GM10266 (cell line): Measurements from ENCODE around the gene PREX1.

Experiments used
- DNase-seq: peaks from one replicate; pipeline ENCODE4 v3.0.0; 2012; ENCODE audit errors: extremely low spot score
- CTCF ChIP-seq: IDR thresholded peaks from 2 replicates; pipeline ENCODE4 v1.5.1; 2012; ENCODE audit warnings: mild to moderate bottlenecking, low read depth; ENCODE audit not compliant: control insufficient read depth, insufficient read depth; ENCODE audit errors: missing control alignments

PREX1 gene

GRCh38 chr20:48740712-48741111 is 87.1 kb downstream of the PREX1 start:
- TF ChIP-seq CTCF: no peak
- DNase-seq: peak; percentile 65

DNA sequence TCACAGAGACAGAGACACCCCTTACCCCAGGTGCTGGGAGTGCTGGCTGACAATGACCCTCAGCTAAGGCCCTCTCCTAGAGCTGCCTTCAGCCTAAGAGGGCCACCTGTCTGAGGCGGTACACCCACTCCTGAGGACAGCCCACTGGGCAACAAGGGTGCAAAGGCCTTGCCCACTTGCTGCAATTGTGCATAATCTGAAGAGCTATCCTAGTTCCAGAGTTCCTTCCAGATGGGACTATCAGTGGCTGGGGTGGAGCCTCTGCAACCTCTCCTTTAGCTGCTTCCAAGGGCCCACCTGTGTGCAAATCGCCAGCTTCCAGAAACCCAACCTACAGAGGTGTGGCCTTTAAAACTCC is 87.5 kb downstream of the PREX1 start:
- no peak for TF ChIP-seq CTCF
- no peak for DNase-seq

DNA sequence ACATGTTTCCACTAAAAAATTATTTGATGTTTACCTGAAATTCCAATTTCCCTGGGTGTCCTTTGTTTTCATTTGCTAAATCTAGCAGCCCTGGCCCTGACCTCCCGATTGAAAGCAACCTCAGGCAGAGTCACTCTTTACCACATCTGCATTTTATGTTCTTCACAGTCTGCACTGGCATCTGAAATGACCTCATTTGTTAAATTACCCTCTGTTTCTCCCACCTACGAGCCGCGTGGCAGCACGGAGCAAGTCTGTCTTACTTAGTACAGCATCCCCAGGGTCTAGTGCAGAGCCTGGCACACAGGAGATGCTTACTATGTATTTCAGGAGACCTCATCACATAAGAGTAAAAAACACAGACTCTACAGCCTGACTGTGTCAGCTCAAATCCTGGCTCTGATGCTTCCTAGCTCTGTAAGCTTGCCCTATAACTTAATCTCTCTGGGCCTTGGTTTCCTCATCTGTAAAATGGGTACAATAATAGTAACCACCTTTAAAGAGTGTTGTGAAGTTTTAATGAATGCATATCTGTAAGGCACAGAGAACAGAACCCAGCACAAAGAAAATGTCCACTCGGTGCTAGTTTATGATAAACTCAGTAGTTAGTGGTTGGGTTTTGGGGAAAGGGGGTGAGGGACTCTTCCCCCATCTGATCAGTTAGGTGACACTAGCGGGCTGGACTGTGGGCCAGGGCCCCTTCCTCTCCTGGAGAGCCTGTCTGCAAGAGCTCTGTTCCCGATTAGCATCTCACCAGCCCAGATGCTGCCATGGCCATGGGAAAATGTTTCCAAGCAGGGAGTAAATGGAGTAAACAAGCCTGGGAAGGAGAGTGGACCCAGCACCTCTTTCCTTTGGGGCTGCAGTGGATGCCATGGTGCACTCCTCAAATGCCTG is 88.2 kb downstream of the PREX1 start:
- no peak for TF ChIP-seq CTCF
- no peak for DNase-seq

DNA sequence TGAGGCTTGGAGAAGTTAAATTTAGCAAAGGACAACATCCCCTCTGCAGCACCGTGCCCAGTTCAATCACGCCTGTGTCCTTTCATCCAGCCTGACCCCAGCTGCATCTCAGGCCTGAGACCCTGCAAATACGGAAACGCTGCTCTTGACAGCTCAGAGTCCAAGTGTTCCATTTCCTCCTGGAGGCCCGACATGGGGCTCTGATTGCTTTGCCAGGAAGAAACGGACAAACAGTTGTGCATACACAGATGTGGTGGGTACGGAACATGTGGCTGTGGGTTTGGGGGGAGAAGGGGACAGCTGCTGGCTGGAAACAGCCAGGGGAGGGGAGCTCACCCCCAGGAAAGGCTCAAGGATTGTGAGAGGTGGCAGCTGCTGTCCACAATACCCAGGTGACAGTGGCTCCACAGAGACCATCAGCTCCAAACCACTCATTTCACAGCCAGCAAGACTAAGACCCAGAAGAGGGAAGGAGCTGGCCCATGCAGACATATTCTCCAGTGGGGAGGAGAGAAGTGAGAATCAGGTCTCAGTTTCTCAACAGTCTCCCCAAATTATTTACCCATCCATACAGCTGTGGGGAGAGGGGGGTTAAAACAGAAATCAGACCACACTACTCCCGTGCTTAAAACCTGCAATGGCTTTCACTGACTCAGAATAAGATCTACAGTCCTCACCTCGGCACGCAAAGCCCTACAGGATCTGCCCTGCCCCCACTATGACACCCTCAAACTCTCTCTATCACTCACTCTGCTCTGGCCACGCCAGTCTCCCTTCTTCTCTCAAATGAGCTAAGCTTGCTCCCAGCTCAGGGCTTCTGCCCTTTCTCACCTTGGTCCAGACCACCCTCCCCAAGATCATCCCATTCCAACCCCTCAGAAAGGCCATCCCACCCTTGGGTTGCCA is 89.1 kb downstream of the PREX1 start:
- no peak for TF ChIP-seq CTCF
- peak; percentile 76 for DNase-seq

DNA sequence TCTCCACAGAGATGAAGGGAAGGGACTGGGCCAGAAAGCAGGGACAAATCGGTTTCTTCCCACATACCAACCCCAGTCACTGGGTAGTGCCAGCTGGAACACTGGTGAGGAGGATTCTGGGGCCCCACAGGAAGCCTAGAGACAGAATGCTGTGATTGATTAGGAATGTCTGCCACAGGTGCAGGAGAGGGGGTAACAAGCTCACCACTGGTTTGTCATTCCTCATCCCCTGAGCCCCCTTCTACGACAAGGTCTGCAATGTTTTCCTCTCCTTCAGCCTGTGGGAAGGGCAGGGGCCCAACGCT is 89.8 kb downstream of the PREX1 start:
- DNase-seq: no peak
- TF ChIP-seq CTCF: no peak

GRCh38 chr20:48737434-48738093 is 90.2 kb downstream of the PREX1 start:
- no peak for TF ChIP-seq CTCF
- DNase-seq: no peak

GRCh38 chr20:48736636-48737035 is 91.2 kb downstream of the PREX1 start:
- DNase-seq: no peak
- no peak for TF ChIP-seq CTCF
